Cerebellar nuclear complex (tissue), 1 donor: ENCODE results near the gene TIAM2.

ENCODE experiments used
- DNase-seq, 2 experiments: peaks; one replicate each; lab custom pipeline; 2025; lab: John Stamatoyannopoulos, UW

The TIAM2 gene

DNA sequence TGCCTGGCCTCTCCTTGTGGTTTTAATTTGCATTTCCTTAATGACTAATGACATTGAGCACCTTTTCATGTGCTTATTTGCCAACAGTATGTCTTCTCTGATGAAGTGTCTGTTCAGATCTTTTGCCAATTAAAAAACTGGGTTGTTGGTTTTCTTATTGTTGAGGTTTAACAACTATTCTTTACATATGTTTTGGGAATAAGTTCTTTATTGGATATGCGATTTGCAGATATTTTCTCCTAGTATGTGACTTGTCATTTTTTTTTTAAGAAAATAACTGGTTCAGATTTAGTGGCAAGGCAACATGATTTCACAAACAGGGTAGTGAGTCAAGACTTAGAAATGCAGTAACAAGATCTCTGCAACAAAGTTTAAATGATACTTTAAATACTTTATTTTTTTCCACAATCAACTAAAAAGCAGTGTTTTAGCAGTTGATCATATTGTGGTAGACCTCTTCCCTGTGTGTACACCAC is 67.8 kb downstream of the TIAM2 start:
- no peak for DNase-seq

DNA sequence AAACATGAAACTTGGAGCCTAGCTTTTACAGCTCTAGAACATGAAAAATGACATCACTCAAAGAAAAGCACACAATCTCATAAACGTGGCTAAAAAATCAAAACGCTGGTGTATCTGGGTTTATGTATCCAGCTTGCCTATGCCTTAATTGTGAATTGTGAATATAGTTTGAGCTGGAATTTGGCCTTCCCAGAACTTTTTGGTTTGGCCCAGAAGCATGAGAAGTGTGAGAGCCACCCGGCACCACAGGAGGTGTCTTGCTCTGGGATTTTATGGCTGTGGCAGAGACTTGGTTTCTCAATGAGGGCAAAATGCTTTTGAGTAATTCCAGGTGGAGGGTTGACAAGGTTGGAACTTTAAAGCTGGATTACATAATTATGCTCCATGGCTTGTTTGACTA is 69.2 kb downstream of the TIAM2 start:
- no peak for DNase-seq

DNA sequence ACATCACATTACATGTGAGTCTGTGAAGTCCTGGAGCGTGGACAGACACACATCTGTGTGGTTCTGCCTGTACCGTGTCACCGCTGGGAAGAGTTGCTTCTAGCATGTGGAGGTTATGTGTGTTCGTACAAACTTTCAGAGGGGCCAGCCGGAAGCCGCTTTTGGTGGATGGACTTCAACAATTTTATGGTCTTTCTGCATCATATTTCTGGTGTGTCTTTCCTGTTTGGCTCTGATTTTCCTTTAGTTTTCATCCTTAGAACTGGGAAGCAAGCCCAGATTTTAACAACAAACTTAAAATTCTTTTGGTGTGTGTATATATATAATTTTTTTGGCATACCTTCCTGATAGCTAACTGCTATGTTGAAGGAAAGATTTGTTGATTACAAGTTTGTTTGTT is 71.2 kb downstream of the TIAM2 start:
- DNase-seq: no peak

DNA sequence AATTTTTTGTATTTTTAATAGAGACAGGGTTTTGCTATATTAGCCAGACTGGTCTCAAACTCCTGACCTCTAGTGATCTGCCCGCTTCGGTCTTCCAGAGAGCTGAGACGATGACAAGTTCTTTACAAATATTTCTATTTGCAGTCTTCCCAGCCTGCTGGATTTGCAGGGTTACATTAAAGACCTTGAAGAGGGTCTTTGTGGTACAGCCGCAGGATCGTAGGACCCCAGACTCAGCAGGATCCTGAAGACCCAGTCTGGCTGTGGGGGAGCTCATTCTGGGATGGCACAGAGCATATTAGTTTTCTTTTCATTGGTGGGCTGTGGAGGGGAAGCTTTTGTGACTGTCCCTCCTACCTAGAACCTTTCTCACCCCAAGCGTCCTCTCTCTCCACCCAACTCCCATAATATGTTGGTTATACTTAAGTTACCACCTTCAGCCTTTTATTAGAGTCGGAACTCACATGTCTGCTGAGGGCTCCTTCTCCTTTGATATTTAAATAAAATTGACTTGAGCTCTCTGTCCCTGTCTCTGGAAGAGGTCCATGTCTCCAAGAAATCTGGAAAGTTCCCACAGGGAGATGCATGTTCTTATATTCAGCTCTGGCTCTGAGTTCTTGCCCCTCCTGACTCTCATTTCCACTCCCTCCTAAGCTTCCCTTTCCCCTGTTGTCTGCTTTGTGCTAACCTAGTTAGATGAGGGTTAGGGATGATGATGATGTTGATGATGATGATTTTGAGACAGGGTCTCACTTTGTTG is 72.0 kb downstream of the TIAM2 start:
- DNase-seq: no peak

DNA sequence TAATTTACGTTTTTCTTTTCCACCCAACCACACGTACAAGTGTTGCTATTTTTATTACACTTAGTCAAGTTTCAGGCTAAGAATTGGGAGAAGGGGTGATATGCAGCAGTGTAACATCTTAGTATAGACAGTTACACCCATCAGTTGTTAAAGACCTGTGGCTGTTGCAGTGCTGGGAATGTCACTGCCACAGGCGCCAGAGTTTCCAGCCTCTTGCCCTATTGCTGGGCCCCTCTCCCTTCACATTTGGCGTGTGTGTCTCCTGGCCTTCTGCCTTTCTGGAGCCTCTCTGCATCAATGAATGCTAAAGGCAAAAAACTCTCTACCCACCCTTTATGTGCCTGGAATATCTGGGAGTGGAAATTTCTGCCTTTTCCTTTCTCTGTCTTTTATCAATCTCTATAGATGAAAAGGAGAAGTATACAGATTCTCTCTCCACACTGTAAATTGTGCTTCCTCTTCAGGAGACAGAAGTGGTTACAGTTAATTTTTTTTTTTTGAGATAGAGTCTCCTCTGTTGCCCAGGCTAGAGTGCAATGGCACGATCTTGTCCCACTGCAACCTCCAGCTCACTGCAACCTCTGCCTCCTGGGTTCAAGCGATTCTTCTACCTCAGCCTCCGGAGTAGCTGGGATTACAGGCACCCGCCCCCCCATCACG is 73.0 kb downstream of the TIAM2 start:
- DNase-seq: no peak

DNA sequence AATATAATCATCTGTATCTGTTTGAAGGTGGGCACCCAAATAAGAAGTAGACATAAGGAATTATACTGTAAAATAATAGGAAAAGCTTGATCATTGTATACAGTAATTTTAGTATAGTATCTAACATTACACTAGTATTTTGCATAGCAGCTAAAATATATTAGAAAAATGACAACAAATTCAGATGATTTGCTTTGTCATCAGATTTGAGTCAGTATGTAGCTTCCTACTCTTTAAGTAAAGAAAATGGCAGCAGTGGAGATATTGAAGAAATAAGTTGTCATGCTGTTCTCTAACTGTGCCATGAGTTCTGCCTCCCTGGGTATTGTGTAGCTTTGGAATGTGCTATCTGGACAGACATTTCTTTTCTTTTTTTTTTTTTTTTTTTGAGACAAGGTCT is 74.4 kb downstream of the TIAM2 start:
- no peak for DNase-seq

DNA sequence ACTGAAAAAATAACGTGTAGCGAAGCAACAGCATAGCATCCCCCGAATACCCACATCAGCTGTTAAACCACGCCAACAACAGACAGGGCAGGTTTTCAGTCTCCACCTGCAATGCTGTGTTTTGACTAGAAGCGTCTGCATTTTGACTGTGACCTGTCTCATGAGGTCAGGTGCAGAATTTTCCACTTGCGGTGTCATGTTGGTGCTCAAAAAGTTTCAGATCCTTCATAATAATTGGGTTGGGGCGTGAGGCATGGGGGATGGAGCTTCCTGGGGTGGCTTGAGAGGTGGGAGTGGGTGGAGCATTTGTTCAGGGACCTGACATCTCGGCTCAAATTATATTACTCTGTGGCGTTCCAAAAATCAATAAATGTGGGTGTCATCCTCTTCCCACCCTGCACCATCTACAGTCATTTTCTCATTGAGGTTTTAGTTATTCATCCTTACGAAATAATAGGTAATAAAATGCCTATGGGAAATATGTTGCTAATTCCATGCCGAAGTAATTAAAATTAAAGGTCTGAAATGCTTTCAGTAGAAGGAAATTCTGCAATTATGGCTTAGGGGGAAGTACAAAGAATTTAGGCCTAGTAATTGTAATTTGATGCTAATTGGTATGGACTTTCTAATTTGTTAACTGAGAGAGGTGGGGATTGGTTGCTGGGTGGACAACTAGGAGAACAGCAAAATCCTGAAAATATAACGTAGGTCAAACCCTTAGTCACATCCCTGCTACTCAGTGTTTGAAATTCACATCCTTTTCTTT is 81.0 kb downstream of the TIAM2 start:
- no peak for DNase-seq

DNA sequence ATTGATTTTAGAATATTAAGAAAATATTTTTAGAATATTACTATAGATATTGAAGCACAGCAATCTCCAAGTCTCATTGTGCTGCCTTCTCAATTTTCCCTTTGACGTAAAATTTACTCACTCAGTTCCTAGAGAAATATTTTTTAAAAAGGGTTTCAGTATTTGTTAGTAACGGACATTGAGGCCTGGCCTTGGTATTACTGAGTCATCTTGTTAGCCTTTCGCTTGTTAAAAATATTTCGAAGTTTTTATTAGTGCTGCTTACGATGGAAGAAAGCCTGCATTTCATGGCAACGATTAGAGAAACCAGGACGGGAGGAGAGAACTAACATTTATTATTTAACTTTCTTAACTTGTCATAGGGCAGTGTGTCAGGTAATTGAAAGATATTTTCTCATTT is 82.2 kb downstream of the TIAM2 start:
- DNase-seq: no peak

DNA sequence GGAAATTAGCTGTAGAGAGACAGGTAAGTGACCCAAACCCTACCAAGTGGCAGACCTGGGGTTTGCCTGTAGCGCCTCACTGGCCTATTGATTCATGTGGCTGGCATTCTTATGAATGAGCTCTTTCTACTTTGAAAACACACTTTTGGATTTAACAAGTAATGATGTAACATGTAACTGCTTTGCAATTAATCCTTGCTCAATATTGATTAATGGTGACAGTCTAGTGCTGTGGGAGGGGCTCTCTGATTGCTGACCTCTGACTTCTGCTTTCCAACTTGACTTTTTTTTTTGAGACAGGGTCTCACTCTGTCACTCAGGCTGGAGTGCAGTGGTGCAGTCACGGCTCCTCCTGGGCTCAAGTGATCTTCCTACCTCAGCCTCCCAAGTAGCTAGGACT is 82.7 kb downstream of the TIAM2 start:
- DNase-seq: no peak

DNA sequence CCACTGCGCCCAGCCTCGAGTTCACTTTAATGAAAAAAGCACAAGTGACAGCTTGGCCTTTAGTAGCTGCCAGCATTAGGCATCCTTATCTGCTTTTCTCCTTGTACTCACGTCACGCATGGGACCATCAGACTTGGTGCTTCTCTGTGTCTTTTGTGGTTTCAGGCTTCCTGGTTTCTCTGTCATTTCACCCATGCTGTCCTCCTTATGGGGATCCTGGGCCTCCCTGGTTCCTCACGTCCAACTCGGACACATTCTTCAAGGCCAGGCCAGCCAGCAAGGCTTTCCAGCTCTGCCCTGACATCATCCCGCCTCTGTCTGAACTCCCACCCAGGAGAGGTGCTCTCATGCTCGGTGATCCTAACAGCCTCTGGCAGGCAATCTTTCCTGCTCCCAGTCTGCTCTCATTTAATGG is 83.2 kb downstream of the TIAM2 start:
- no peak for DNase-seq

DNA sequence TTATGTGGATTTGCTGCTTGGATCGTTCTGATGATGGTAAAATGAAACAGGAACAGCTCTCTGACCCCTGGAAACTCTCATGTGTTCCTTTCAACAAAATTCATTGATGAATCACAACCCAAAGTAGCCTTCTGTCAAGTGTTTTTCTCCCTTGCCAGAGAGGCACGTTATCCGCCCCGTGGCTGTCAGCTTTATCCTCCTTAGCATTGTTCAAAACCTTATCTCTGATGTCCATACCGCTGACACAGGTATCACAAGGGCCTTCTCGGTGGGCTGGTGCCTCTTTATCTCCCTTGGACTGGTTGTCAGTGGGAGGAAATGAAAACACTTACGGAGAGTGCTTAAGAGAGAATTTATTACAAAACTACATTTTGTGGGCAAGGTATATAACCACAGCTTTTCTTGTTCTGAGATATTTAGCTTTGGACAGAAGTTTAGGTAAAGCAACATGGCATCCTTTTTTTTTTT is 84.9 kb downstream of the TIAM2 start:
- no peak for DNase-seq

DNA sequence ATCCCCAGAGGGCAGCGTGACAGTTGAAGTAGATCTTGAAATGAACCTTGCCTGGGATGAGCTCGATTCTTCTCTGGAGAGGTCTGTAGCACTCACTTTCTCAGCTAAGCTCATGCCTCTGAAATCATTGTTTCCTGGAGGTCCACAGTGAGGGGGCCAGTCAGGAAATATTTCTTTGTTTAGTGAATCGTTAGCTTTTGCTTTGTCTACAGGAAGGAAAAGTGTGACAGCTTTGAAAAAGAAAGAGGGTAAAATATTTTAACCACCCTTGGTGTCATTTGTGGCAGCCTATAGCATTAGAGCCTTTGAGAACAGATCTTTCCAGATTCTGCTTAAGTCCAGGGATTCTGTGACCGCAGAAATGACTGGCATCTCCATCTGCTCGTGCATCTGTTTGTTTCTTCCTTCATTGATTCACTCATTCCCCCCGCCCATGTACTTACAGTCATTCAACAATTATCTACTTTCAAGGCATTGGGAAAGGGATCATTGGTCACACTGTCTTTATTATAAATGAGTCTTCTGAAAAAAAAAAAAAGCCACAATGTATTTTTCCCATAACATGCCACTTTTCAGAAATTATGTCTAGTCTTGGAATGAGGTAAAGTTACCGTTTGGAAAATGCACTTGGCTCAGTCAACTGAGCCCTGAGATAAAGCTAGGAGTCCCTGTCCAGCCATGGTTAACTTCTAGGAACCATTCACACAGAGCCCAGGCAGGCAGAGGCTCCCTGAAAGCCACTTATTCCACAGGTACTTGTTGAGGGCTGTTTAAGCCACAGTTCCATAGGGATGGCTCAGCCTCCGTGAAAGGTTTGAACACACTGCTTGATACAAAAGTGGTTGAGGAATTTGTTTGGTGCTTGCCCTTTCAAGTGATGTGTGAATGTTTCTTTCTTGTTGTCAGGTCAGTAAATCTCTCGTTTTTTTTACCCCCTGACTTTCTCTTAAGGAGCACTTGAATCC is 86.0 kb downstream of the TIAM2 start:
- no peak for DNase-seq

DNA sequence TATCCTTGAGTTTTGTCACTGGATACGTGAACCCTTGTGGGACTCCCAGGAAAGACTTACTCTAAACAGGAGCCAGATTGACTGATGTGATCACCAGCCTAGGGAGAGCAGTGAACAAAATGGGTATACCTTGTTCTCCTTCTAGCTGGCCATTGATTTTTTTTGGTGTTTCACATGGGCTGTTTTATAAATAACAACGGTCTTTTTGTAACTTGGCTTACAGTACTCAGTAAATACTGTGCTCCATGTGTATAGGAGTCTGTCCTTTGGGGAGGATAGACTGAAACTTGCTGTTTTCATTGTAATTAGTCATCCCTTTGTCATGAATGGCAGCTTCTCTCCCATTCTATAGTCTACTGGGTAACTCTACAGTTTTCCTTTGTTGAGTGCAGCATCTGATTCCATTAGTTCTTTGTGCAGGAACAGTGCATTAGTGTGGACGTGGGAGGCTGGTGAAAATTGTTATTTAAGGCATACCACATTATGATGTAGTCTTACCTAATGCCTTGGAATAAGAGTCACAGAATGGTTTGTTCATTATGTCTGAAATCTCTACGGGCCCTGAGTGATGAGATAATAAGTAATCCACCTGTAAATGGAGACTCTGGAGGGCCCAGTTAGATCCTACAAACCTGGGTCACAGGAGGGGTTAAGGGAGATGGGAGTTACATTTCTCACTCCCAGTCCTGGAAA is 89.5 kb downstream of the TIAM2 start:
- no peak for DNase-seq

DNA sequence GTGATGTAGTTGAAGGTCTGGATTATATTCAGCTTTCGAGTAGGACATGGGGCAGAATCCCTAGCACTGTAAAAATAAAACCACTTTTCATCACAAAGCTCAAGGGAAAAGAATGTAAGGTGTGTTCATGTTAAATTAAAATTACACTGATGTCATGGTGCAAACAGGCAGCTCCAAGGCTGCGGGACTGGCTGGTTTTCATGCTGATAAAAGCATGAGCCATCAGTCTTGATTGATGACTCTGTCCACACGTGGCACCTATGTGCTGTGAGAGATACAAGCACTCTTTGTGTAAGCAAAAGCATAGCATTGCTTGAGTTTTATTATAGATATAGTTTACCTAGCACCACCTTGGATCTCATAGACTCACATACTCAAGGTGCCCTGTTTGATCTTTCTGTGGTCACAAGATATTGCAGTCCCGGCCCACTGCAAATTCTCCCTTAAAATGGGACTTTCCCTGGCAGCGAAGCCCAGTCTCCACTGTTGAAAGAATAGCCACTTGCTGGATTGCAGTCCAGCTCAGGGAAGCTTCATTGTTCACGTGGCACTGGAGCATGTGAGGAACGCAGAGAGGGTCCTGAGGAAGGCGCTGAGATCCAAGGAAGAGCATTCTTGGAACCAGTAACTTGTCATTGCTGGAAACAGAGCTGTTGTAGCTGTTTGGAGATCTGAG is 90.6 kb downstream of the TIAM2 start:
- no peak for DNase-seq

DNA sequence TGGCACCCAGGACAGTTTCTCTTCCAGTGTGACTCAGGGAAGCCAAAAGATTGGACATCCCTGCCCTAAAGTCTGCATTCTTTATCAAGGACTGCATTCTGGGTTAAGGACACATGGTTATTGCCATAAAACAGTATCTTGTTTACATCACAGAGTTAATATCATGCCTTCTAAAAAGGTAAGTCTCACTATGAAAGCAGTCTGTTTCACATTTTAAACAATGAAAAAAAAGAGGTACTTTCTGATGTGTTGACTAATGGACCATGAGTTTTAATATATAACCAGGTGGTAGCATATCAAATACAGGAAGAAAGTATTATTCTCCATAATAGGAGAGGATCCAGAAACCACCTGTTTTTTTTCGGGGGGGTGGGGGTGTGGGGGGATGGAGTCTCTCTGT is 93.7 kb downstream of the TIAM2 start:
- DNase-seq: no peak

DNA sequence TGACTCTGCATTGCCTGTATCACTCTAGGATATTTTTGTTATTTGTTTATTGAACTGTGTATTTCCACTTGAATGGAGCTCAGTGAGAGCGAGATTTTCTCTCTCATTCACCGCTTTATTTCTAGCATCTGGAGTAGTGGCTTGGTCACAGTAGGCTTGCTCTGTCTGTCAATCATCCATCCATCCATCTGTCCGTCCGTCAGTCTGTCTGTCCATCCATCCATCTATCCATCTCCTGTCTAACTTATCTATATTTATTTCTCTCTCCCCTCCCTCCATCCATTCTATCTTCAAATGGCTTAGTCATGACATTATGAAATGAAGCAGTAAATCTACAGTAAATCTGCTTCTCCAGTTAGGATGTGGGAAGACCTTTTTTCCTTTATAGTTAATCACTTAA is 94.6 kb downstream of the TIAM2 start:
- DNase-seq: no peak

DNA sequence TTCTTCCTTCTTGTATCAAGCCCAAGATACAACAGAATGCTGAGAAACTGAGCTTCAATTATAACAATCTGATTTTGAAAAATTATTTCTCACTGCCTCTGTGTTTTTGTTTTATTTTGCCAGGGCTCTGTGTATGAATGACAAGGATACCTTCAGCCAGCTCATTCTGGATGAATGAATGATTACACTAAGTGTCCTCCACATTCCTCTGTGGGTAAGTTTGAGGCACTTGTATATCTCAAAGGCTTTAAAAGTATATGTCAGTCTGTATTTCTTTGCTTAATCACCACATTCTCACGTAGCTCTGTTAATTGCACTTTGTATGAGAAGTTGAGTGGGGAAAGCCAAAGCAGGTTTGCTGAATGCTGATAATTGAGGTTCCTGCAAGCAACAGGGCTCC is 95.1 kb downstream of the TIAM2 start:
- no peak for DNase-seq

DNA sequence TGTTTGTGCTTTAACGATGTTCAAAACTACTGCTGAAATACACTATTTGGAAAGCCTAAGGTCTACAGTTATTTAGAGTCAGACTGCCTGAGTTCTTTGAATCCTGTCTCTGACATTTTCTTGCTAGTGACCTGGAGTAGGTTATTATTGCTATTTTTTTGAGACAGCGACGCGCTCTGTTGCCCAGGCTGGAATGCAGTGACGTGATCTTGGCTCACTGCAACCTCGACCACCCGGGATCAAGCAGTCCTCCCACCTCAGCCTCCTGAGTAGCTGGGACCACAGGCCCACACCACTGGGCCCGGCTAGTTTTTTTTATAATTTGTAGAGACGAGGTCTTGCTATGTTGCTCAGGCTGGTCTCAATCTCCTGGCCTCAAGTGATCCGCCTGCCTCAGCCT is 96.6 kb downstream of the TIAM2 start:
- DNase-seq: no peak

DNA sequence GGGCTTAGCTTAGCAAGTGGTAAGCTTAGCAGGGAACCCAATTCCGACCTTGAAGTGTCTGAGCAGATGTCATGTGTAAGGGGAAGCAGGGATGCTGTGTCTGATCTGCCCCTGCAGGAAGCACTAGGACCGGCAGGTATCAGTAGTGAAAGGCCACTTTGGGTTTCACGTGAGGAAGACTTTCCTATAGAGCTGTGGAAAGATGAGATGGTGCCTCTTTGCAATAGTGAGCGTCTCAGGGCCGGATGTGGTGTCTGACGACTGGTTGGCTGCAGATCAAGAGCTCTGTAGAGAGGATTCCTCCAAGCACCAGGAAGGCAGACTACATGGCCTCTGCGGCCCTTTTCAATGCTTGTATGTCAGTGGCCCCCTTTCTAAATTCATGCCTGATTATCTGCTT is 98.3 kb downstream of the TIAM2 start:
- no peak for DNase-seq

DNA sequence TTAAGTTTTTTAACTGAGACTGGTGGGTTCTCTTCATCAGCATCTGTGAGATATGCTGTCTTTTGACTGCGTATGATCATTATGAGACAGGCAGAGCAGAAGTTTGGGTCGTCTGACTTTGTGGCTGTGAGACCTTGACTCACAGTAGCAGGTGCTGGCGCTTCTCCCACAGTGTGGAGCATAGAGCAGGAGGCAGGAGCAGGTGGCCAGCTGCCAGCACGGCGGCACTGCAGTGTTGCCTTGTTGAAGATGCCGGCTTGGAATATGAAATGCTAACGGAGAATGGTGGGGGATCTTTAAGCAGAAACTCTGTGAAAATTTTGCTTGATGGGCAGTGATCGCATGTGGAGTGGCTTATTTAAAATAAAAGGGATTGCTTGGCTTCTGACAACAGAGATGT is 105.0 kb downstream of the TIAM2 start:
- peak in 1 of 2 experiments; percentile 27 for DNase-seq
